ENCODE data around the gene CFAP58. TPM values are rescaled to one million over a fixed set of nuclear protein-coding genes. Genes with fewer than 3 reads are reported as not detected.

CFAP58 gene, protein sequence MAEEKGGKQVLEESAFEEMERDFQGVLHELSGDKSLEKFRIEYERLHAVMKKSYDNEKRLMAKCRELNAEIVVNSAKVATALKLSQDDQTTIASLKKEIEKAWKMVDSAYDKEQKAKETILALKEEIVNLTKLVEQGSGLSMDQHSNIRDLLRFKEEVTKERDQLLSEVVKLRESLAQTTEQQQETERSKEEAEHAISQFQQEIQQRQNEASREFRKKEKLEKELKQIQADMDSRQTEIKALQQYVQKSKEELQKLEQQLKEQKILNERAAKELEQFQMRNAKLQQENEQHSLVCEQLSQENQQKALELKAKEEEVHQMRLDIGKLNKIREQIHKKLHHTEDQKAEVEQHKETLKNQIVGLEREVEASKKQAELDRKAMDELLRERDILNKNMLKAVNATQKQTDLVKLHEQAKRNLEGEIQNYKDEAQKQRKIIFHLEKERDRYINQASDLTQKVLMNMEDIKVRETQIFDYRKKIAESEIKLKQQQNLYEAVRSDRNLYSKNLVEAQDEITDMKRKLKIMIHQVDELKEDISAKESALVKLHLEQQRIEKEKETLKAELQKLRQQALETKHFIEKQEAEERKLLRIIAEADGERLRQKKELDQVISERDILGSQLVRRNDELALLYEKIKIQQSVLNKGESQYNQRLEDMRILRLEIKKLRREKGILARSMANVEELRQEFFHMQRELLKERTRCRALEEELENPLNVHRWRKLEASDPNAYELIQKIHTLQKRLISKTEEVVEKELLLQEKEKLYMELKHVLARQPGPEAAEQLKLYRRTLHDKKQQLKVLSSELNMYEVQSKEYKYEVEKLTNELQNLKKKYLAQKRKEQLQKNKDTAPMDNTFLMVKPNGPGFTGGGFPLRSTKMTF
- 0.12 TPM for total RNA-seq

DNA sequence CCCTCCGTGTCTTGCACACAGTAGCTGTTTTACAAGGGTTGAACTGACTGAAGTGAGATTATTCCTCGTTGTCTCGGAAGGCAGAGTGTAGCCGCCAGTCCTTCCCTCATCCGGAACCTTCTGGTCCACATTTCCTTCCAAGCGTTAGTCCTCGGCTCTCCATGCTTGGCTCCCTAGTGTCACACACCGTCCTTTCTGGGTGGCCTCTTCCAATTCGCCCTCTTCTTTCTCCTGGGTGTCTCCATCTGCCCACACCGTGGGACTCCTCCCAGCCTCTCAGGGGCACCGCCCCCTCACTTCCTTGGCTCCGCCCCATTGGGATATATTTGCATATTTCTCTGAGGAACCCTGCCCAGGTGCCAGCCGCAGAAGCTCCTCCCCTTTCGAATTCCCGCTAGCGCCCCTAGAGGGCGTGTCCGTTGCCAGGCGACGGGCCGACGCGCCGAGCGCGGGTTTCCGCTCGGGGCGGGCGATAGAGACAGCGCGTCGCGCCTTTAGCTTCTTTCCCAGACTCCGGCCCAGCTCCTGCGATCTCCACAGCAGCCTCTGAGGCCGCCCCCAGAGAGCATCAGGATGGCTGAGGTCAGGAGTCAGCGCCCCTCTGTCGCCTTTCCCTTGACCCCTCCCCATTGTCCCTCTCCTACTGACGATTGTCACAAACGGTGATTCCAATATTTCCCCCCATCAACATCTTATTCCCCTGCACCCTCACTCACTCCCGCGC lies at the start of gene CFAP58:
Gene CFAP58, plus strand, starts transcription at position 509 of the 724 bp plus-strand sequence. Its CDS starts 65 bp downstream, at position 574.
- peak; percentile 85 for ATAC-seq

DNA sequence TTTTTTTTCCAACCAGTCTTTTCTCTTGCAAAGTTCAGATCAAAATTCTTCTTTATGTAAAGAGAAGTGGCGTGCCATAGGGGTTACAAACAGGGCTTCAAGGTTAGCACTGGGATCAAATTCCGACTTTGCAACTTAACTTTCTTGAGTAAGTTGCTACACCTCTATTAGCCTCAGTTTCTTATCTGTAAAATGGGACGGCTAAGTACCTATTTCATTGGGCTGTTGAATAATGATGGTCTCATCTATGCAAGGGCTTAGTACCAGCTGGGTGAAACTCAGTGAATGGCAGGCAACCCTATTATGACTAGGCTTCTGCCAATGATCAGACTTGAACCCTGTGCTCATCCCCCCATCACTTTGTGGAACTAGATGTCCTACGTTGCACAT lies 49.3 kb upstream of the CFAP58 start:
- ATAC-seq: no peak

DNA sequence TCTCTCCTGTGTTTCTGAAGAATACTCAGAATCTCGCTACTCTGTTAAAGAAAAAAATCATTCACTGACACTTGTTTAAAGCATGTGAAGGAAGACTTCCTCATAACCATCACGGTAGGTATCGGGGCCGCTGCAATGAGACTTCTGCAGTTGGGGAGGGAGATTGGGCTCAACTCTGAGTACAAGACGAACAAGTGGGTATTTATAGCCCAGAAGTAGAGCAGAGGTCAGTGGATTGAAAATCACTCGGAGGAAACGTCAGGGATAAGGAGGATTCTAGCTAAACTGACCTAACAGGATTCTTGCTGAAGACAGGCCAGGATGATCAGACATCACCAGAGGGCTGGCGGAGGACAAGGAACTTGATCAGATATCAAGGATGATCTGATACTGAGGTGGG lies 48.7 kb upstream of the CFAP58 start:
- ATAC-seq: peak; percentile 43

DNA sequence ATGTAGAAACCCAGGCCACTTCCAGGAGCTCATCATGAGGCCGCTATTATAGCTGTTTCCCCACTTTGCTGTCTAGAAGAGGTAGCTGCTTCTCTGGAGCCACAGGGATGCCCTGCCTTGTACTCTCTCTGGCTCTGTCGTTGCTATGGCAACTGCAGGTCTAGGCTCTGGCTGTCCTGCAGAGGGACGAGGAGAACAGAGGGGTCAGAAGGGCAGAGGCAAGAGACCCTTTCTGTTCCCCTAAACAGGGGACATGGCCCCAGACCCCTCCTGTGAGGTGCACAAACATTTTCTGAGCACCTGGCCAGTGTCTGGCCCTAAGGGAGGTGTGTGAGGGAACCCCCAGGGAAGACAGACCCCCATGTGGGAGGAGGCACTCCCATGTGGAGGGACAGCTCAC lies 46.7 kb upstream of the CFAP58 start:
- ATAC-seq: no peak

DNA sequence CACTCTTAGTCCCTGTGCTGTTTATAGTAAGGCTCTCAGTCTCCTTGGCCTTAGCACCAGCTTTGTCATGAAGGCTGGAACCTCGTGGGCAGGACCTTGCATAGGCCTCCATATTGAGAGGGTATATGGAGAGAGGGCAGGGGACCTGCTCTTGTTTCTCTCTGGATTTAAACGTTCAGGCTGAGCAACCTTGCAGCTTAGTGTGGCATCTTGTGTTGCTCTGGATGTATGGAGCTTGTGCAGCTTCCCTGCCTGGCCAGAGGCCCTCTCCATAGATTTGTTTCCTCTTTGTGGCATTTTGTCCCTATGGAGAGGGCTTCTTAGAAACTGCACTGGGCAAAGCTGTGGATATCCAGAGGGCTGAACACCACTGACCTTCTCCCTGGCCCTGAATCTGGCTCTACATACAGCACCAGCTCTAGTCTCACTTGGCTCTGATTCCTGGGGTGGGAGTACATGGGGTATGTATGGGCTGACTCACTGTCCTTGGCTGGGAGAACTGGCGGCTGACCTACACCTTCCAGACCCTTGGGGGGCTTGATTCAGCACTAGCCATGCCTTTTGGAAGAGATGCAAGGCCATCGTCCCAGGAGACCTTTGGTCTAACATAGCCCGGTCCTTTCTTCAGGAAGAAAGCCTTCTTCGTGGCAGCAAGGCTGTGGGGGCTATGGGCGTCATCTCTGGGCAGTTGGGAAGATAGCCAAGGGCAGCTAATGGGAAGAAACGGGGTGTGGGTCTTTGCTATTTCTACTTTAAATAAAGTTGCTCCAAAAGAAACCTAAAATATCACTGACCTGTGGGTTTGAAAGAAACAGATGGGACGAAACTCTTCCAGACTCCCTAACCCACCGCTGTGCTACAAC lies 45.8 kb upstream of the CFAP58 start:
- no peak for ATAC-seq

DNA sequence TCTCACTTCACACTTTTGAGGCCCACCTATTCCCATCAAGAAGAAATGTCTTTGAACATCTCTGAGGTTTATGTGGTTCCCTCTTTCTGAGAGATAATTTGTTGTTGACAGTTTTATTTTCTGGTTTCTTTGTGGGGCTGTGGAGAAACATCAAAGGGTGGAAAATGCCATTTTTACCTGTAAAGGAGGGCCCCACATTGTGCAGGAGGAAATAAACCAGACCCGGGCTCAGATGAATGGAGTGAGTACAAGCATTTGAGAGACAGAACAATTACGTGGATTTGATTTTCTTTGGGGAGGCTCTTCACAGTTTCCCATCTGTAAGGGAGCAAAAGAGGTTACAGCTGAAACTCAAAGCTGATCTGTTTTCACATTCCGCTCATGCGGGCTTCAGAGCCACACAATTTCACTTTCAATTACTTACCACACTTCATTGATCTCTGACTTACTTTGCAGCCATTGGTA lies 45.2 kb upstream of the CFAP58 start:
- no peak for ATAC-seq

DNA sequence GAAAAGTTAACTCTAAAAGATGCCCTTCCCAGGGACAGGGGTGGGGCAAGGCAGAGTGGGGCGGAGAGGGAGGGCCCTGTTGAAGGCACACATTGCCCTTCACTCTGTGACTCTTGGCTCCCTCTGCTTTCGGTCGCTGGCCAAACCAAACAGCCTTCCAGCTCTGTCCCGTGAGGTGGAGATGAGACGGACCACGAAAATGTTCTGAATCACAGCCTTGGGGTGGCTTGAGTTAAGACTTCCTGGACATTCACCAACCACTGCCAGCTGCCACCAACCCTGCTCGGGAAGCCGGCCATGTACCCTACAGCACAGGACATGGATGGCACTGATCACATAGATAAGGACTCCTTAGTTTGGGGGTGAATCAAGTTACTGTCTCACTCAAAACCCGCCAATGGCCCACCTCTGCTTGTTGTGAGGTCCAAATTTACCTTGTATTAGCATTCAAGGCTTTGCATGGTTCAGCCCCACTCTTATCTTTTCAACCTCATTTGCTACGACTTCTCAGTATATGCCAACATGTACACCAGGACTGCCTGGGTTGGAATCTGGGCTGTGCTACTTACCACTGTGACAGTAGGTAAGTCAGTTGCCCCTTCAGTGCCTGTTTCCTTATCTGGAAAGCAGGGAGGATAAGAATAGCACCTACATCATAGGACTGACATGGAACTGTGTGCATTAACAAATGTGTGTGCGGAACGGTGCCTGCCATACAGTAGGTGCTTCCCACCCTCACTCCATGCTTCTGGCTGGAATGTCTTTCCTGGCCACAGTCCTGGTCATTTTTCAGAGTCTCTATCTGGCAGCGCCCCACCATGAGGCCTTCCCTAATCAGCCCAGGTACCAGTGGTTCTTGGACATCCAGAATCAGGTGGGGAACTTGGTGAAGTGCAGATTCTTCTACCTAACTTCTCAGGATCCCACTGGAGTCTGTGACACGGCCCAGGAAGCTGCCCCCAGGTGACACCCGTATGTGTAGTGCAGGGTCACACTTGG lies 43.4 kb upstream of the CFAP58 start:
- peak; percentile 1 for ATAC-seq

DNA sequence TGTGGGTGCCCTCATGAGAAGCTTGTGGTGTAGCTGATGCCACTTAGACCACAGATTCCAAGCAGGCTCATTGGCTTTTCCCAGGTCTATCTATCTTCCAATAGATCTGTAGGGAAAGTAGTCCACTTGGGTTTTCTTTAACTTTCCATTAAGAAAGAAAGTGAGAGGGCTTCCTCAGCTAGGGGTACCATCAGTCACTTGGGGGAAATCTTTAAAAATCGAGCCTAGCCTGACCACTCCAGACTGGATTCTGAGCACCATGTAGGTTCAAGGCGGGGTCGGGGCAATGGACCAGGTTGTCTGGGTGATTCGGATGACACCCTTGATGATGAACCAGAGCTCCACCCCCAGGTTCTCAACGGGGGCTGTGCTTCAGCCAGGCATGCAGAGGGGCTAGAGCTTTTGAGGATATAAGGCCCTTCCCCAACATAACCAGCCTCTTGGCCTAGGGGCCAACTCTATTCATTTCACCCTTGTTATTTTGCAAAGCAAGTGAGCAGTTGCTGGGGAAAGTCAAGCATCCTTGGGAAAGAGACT lies 42.4 kb upstream of the CFAP58 start:
- no peak for ATAC-seq

DNA sequence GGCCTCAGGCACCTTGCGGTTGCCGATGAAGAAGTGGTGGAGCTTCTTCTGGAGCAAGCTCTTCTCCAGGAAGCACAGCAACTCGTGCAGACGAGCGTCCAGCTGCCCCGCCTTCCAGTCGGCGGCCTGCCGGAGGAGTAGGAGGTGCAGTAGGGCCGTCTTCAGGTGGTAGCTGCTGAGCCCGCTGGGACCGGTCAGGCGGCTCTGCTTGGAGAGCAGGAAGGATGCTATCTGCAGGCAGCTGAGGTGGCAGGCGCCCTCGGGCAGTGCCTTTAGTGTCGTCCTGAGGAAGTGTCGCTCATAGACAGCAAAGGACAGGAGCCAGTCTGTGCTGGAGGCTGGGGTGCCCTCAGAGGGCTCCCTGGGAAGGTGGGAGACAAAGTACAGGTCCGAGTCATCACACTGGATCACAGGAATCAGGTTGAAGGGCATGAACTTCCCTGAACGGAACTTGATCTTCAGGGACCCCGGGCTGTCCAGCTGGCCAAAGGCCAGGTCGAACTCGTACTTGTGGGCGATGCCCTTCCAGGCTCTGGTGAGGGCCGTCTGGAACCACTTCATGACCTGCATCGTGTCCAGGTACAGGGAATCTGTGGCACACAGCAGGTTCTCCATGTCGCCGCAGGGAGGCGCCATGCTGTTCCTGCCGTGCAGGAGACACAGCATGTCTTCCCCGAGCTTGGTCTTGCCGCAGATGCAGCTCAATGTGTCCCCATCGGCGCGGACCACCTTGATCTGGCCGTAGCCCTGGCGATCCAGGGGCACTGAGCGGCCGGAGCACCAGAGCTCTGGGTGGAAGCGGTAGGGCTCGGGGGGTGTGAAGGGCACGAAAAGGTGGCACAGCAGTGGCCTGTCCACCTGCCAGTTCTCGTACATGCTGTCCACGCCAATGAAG lies 38.8 kb upstream of the CFAP58 start:
- no peak for ATAC-seq

DNA sequence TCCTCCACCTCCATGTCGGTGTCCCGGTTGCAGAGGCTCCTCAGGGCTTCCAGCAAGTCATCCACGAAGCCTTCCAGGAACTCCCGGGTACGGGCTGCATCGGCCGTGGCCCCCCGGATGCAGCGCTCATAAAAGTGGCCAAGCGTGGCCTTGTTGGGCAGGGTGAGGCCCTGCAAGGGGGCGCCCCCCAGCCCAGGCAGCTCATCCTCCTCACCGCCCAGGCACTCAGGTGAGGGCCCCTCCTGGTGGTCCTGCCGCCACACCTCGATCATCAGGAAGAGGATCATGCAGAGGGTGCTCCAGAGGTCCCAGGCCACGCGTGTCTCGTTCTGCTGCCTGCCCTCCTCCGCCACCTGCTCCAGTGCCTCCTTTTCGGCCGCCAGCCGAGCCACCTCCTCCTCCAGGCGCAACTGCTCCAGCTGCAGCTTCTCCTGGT lies 38.1 kb upstream of the CFAP58 start:
- no peak for ATAC-seq

DNA sequence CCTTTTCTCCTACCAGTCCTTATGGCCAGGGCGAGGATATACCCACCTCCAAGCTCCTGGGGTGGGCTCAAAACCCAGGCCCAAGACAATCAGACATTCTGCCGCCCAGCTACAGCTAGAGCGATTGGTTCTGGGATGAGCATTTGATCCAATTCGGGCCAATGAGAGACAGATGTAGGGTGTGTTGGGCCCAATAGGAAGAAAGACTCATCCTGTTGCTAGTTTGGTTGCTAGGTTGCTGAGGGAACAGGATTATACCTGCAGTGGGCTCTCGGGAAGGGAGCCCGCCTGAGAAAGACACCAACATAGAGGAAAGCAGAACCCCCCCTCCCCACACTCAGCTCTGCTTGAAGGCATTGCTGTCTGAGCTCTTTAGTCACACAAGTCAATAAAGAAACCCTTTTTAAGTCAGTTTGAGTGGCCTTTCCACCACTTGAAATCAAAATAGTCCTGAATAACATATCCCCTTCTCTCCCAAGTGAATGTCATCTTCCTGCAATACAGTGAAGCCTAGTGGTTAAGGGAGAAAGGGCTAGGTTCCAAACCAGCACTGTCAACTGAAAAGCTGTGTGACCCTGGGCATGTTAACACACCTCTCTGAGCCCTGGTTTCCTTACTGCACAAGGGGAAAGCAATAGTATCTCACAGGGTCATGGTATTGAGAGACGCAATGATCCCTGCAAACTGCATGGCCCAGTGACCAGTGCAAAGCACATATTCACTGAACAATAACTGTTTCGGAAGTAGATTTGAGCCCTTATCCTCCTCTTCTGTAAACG lies 37.1 kb upstream of the CFAP58 start:
- no peak for ATAC-seq

DNA sequence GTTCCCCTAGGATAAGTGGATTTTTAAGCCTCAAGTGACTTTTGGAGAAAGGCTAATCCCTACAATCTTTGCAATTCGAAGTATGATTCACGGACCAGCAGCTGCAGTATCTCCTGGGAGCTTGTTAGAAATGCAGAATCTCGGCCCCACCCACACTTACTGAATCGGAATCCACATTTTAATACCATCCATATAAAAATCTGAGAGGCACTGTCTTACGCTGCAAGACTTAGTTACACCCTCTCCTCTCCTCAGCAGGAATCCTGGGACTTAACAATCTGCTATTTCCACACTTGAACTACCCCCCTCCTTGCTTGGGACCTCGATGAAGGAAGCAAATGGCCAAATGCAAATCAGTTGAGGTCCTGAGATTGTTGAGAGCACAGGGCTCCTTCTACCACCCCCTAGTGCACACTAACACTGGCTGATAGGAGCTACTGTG lies 36.3 kb upstream of the CFAP58 start:
- no peak for ATAC-seq

DNA sequence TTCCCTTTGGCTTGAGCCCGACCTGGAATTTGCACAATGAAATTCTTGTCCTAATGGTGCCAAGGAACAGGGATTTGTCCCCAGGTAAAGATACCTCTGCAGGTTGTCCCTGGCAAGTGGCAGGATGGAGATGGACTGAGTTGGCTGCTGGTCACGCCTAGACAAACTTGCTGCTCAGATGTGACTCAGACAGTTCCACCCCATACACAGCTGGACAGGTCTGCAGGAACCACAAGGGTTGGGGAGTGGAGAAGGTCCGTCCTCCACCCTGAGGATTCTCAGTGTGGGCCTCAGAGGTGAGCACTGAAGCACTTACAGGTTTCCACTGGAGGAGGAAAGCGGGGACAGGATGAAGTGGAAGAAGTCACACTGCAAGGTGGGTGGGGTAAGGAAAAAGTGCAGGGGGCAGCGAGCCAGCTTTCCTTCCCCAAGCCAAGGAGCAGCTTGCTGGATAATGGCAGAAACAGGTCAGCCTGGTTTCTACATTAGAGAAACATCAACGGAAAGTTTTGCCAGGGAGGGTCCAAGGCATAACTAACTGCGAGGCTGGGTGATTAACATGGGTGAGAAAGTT lies 35.8 kb upstream of the CFAP58 start:
- ATAC-seq: peak; percentile 43

DNA sequence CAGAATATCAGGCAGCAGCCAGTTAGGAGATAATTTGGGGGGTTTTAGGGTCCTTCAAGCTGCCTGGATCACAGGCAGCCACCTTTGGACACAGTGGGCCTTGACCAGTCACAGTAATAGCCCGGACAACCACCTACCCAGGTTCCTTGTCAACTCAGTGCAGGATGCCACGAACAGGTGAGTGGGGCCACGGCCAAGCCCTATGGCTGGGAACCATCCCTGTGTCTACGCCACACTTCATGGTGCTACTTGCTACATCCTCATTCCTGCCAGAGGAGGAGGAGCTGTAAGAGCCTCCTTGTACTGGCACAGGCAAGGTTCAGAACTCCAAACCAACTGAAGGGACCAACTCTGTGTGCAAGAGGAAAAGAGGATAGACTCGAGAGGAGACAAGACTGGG lies 35.3 kb upstream of the CFAP58 start:
- ATAC-seq: peak; percentile 14

DNA sequence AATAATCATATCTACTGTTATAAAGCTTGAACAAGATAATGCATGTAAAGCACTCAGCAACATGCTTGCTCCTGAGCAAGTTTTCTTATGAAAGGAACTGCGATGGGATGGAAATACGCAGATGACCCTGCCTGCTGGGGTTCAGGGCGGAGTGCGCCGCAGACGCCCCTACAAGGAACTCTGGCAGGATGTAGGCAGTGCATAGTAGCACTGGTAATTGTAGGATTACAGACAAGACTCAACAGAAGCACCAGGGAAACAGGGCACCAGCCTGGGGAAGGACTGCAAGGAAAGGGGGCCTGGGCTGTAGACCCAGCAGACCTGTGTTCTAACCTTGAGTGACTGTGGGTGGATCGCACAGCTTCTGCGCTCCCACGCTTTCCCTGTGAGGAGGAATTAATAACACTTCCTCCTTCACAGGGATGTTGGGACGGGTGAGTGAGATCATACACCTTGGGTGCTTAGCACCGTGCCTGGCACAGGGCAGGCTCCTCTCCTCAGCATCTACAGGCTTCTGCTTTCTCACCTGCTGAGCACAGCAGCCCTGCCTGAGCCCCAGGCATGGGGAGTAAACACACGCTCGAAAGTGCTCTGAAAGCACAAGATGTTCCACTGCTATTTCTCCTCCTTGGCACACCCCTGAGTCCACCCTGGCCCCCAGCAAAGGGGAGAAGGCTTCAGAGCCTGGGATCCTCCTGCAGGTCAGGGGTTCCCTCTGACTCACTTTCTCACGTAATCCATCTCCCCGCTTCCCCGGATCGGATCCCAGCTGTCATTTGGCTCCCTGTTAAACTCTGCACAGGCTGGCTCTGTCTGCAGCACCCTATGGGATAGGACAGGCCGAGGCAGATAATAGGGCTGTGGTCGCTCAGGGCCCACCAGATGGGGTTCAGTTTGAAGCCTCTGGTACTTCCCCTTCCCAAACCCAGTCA lies 34.6 kb upstream of the CFAP58 start:
- peak; percentile 82 for ATAC-seq

DNA sequence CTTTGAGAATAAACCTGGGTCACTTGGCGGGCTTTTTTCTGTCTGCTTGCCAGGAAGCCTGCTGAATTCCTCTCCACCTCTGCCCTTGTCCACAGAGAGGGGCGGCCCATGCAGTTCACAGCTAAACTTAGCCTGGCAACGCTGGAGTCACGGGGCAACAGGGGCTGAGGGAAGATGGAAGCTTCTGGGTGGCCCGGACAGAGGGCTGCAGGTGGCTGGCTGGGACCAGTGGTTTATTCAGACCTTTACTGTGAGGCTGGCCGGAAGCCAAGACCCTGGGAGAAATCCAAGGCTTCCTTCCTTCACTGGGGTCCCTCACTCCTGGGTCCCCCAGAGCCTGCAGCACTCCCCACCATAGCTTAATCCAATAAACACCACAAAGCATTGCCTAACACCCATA lies 32.4 kb upstream of the CFAP58 start:
- no peak for ATAC-seq
